ENCODE results near the gene PIP4K2B.

Gene PIP4K2B

DNA sequence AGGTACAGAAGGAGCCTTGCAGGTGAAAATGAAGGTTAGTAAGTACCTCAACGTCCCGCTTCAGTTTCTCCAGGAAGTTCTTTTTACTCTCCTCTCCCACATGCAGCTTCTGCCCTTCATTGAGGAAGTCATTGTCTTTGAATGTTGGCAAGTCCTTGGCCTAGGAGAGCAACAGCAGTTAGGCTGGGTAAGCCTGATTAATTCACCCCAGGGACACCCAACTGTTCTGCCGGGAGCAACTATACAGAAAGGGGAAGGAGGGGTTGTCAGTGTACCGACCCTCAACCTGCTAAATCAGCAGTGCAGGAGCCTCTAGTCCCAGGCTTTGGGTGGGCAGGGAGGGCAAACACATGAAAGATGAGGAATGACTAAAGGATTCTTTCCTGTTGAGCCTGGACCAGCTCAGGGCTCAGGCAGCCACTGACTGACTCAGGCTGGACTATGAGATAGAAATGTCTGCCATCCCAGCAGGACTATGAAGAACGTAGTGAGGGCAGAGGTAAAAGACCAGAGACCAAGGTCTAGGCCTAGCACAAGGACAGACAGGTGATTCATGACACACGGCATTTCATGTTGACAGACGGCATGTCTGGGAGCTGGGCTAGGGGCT, 21.6 kb downstream of the PIP4K2B start:
- DNase-seq: no peak

DNA sequence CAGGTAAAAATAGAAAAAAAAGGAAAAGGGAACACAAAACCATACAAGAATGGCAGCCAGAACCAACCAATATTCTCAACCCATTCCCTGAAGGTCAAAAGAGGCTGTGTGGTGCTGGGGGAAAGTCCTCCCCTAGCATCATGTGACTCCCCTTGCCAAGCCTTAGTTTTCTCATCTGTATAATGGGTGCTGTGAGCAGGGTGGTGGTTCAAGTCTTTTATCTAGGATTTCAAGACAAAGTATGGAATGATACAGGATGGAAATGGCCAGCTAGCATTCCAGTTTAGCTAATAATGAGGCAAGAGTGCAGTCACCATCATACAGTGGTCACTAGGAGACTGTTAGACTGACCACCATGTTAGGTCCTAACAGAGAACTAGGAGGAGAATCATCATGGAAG, 26.1 kb downstream of the PIP4K2B start:
- DNase-seq: no peak

DNA sequence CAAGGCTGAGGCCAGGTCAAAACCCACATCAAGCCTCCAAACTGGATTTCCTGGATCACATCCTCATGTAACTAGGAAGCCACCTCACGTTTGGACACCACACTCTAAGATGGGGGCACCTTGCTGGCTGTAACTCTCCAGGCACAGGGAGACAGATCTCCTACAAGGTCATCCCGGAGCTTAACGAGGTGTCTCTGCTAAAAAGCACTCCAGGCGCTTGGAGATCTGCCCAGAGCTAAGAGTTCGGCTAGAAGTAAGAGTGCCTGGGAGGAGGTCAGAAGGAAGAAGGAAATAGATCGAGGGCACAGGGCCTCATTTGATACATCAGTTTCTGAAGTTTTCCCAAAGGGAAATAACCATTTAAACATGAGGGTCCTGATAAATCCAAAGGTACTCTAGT, 30.9 kb downstream of the PIP4K2B start:
- no peak for DNase-seq

DNA sequence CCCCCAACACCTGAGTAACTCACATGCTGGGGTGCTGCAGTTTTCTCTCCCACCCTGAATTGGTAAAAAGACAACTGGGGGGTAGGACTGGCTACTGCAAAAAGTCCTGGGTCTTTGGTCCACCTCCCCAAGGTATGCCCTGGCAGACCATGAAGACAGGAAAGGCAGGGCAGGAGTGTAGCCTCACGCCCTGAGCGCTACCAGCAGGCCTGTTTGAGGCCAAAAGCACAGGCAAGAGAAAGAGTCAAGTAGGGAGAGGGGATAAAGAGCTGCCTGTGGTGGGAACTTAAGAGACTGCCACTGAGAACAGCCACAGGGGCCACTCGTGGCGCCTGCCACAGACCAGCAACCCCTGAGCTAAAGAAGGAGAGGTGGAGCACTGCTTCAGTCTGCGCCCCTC, 33.0 kb downstream of the PIP4K2B start:
- no peak for DNase-seq

DNA sequence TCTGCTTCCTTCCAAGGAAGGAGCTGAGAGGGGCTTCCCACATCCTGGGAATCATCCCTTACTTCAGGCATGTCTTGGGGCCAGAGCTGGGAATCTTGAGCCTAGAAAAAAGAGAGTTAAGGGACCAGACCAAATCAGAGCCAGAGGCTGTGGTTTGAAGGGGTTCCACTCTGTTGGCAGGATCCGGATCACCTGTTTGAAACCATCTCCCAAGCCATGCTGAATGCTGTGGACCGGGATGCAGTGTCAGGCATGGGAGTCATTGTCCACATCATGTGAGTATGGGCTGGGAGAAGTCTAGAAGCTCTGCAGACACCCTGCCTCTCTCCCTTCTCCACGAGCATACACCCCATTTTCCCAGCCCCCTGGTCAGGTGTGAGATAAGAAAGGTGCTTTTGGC, 37.1 kb downstream of the PIP4K2B start:
- DNase-seq: no peak

DNA sequence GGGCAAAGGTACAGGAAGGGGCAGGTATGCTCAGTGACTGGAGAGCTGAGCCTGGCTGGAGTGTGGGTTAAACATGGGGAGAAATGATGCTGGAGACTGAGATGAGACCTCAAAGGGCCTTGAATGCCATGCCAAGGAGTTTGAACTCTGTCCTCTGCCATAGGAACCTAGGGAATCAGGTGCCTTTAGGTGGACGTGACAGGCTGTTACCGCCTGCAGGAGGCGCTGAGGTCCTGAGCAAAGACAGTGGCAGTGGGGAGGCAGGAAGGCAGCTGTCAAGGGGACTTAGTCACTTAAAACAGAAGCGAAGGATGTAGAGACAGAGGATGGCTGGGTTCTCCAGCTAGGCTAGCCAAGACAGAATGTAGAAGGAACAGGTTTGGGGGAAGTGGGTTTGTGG, 37.7 kb downstream of the PIP4K2B start:
- peak; percentile 27 to 35 for DNase-seq

DNA sequence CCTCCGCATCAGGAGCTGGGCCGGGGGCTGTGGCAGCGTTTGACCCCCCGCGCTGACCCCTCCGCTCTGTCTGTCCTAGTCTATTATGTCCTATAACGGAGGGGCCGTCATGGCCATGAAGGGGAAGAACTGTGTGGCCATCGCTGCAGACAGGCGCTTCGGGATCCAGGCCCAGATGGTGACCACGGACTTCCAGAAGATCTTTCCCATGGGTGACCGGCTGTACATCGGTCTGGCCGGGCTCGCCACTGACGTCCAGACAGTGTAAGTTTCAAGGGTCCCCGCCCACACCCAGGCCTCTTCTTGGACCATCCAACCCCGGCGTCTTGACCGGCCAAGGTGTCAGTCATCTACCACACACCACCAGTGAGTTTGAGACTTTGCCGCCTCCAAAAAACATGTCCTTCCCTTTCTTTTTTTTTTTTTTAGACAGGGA, 46.3 kb downstream of the PIP4K2B start:
- no peak for DNase-seq

DNA sequence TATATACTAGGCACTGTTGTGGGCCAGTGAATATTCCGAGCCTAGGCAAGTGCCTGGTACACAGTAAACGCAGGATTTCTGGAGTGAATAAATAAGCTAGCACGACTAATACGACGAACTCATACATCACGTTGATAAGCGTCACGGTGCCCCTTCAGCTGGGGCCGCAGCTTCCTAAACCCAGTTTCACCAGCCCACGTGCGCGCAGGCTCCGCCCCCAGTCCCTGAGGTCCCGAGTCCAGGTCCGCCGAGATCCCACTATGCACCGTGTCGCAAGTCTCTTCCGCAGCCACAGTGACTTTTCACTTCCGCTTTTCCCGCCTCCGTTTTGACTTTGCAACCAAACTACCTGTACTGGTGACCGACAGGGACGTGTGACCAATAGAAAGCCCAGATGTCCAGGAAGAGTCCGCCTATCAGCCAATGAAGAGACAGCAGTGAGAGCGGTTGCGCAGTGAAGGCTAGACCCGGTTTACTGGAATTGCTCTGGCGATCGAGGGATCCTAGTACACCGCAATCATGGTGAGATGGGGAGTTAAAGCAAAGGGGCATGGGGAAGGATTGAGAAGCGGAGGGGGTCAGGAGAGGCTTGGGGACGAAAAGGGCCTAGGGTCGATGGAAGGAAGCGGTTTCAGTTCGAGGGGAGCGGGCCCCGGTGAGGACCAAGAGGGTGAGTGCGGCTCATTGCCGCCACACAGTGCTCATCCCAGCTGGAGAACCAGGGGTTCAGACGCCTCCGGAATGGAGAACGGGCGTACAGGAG, 46.9 kb downstream of the PIP4K2B start, which contains the start of gene PSMB3:
Gene PSMB3 (plus strand): TSS at position 434 of the 763 bp plus-strand sequence. CDS start 86 bp downstream, at position 520.
- peak; percentile 98 to 99 for DNase-seq

DNA sequence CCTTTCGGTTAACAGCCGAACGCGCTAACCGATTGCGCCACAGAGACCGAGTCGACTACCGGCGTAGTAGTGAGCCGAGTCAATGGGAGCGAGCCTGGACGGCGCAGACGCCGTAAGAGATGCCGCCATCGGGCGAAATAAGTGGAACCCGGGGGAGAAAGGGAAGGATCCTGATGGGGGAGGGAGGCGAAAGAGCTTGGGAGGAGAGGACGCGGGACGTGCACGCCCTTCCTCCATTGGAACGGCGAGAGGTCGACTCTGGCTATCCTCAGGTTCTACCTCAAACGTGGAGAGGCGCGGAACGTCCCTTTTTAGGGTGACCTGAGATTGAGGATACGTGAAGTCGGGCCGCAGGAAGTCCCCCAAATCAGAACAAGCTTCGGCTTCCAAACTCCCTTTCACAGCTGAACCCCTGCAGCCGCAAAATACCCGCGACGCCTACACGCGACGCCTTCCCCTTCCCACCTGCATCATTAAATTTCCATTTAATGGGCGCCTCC, 47.5 kb downstream of the PIP4K2B start:
- peak; percentile 83 to 84 for DNase-seq

DNA sequence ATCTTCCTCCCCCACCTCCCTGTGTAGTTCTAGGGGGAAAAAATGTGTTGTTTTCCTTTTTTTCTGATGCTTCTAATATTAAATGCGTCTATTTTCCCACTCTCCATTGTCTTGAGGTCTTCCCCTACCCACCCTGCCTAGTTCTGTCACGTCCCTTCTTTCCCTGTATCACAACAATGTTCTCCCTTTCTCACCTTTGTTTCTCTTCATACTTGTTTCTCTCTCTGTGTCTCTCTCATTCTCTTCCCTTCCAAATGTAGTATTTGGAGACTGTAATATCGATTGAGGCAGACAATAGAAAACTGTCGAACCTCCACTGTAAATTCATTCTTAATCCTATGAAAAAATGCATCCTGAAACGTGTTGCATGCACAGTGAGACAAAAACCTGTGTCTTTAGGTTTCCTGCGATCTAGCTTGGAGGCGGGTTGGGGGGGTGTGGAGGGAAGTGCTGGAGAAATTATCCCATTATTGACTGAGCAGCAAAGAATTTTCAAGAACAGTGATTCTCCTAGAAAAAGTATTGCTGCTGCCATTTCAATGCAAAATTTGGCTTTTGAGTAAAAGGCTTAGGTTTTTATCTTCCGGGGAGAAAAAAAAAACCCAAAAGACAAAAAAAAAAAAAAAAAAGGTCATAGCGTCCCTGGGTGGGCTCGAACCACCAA, 48.1 kb downstream of the PIP4K2B start:
- no peak for DNase-seq

DNA sequence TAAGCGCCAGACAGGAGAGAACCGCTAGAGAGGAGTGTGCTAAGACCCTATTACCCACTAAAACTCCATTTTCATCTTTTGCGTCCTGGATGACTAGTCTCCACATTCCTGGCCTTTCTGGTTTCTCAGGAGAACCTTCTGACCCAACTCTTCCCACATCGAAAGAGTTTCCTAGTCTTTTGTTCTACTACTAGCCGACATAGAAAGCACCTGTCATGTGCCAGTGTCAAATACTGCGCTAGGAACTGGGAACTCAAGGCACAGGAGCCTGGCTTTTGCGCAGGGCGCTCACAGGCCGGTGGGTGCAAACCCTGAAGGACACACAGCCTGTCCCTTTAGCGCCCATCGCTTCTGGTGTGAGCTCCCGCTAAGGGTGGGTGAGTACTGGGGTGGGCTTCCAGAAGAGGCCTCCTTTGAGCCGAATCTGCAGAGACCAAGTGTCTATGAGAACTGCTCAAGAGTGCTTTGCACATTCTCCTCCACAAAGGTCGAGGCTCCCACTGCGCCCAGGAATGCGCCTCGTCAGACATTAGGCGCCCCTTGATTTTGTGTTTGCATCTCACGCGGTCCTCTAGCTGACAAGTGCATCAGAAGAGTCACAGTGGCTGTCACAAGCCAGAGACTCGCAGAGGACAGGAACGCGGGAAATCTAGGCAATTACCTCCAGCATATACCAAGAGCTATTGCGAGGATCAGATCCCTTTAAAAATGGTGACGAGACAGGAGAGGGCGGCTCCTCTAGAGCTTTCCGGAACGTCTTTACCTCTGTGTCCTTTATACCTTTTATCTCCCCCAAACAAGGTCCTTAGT, 48.8 kb downstream of the PIP4K2B start:
- no peak for DNase-seq

DNA sequence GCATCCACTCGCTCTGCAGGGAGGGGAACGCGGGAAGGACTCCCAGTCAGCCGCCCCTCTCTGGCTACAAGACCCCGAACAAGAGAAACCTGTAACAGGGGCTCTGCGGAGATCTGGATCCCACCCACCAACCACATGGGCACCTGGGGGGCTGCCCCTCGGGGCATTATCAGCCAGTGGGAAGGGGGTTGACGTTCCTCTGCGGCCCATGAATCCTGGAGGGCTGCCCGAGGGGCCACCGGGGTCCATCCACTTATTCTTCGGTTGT, 49.4 kb downstream of the PIP4K2B start:
- DNase-seq: no peak

DNA sequence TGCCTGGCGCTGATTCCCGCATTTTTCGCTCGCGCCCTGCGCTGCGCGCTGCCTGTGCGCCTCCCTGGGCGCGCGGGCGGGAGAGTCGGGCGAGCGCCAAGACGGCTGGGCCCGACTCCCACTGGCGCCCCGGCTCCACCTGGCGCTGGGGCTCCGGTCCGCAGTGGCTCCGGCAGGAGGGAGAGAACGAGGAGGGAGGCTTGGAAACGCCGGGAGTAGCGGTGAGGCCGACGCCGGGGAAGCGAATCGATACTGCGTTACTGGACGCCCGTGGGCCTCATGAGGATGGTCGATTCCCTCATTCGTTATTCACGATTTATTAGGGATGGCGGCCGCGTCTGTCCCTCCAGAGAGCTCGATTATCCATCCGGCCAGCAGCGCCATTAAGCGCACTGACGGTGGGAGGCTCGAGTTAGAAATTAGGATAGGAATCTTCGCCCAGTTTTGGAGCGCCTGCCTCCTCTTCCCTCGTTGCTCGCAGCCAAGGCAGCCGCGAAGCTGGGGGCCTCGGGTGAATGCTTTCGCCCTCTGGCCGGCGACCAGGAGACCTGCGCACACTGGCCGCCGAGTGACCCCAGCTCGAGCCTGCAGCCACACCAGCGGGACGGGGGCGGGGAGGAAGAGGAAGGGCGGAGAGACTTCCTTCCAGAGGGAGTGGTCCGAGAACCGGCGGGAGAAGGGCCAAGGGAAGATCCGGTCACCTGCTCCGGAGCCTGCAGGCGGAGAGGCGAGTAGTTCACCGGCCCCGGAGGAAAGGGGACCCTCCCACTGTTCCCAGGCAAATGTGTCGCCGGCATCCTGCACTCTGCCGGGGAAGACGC, 49.9 kb downstream of the PIP4K2B start:
- DNase-seq: no peak

DNA sequence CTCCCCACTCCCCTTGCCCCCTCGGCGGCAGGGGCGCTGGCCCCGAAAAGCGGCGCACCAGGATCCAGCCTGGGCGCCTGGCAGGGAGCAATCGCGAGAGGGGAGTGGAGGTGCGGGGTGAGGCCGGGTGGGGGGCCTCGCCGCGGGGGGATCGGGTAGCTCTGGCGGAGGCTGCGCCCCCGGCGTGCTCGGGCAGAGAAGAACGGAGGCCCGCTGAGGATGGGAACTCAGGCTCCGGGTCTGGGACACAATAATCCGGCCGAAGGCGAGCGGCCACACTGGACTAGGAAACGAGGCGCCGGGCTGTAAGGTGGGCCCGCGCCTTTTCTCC, 50.5 kb downstream of the PIP4K2B start:
- no peak for DNase-seq

DNA sequence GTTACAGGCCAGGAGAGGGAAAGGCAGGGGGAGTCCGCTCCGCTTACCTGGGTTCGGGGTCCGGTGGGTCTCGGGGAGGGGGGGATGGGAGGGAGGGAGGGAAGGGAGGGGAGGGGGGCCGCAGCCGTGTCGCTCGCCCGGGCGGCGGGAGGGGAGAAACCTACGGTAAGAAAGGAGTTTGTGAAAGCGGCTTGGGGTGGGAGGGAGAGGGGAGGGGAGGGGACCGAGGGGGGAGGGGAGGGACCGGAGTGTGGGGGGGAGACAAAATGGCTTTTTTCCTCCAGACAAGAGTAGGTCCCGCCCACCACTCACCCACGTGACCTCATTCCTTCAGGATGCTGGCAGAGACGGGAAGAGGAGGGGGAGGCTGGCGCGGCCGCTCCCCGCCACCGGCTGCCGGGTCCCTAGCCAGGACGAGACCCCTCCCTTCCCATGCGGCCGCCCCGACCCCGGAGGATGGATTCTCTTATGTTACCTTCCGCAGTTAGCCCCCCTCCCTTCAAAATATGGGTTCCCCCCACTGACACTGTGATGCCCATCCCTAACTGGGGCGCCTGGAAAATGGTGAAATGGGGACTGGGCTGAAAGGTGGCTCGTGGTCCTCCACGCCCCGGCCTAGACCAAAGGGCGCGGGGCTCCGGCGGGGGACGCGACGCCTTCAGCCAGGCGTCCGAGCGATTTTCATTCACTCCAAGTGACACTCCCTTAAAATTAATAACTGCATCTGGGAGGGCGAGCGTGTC, 51.0 kb downstream of the PIP4K2B start, which contains the start of gene PCGF2:
Gene PCGF2 (minus strand): TSS at position 188 of the 743 bp plus-strand sequence. CDS start 7,934 bp downstream, outside the sequence.
- no peak for DNase-seq

DNA sequence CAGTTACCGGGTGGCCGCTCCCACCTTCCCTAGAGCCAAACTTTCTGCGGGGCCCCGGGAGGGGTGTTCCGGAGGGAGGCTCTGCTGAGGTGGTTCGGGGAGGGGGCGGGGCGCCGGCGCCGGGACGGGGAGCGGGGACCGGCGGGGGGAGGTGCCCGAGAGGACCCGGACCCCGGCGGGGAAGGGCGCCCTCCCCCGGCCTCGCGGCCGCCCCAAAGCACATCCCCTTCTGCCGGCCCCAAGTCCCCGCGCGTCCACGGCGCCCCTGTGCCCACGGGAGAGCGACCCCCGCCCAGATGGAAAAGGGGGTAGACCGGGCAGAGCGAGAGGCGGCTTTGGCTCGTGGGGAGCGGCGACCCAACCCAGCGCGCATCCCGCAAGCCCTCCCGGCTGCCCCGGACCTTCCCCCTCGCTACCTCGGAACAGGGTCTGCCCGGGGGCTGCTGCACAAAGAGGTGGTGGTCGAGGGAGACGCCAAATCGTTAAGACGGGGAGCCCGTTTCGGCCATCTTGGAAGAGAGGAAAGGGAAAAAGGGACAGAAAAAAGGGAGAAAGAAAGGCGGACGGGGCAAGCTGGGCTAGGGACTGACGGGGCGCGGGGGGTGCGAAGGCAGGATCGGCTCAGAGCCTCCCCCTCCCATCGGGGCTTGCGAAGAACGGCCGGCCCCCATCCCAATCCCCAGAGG, 51.8 kb downstream of the PIP4K2B start:
- no peak for DNase-seq

DNA sequence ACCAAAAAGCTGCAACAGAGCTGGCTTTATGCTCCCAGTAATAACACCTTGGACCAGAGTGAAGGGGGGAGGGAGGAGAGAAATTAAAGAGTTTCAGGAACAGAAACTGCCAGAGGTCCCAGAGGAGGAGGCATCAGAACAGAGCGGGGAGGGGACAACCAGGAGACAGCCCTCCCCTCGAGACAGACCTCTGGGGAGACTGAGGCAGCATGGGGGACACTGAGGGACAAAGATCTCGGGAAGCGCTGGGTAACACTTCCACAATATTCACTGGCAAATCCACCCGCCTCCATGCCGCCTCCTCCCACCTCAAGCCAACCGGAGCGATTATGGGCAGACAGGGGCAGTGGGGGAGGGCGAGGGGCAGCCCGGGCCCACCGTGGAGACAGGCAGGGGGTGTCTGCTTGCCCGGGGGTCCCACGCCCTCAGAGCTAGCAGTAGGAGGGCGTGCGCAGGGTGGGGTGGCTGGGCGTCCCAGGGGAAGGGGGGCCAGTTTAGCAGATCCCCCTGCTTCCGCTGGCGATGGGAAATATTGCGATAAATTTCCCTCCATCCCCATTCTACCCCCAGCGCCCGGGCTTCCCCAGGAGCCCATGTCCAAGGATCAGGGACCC, 52.4 kb downstream of the PIP4K2B start:
- no peak for DNase-seq

DNA sequence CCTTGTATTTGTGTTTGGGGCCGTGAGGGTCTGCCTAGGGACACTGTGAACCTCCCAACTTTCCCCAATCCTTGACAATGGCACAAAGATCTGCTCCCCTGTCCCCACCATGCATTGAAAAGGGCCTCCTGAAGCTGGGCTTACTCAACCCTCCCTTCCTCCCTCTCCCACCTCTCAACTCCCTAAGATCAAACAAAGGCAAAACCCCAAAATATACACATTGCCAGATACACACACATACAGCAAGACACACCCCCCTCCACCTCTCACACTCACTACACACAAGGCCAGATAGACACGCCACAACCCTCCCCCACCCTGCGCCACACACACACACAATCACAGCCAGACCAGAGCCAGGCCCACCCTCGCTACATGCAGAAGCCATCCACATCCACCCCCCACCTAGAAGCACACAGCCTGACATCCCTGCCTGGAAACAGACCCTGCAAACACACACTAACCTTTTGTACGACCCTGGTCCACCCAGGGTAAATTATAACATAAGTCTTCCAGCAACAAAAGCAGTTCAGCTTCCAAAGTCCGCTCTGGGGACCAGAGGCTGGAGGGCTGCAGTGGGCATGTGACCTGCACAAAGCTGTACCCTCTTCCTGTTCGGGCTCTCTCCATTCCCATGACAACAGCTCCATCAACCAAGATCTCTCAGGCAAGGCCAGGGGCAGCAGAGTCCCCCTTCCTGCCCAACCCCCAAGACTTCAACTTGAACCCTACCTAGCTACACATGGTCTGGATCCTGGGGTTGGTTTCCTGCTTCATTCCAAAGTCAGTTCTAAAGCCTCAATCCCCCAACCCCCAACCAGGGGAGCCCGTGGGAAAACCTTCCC, 53.1 kb downstream of the PIP4K2B start:
- no peak for DNase-seq

DNA sequence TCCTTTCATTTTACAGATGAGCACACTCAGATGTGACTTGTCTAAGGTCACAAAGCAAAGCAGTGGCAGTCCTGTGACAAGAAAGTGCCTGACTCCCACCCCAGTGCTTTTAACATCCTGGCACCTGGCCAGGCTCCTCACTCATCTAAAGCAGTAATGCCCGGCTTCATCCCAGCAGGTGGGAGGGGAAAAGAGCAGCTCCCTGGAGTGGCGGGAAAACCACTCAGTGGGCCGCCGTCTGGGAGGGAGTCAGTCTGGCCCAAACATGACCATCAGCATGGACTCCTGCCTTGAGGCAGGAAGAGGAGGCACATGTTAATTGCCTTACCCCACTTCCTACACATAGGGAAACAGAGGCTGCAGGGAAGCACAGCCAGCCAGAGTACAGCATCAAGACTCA, 53.8 kb downstream of the PIP4K2B start:
- no peak for DNase-seq
